GM21825 (cell line): ENCODE results near the gene ISOC2.
"Not testable (repeated sequence)": the region's sequence is repeated elsewhere in the genome, so short reads cannot be mapped to it uniquely, and the experiment has no call there.

Experiments used
- ATAC-seq: cut with Tn5 transposase; IDR thresholded peaks from one replicate; pipeline ENCODE4 v1.9.1; 2021; ENCODE audit warnings: mild to moderate bottlenecking, moderate library complexity; ENCODE audit not compliant: unreplicated experiment

ISOC2 gene

GRCh38 chr19:55443045-55443823 is 18.2 kb downstream of the ISOC2 start, which contains the start of gene SHISA7:
Gene SHISA7 (minus strand): TSS chr19:55443300. CDS start chr19:55442863, 437 bp downstream.
- ATAC-seq, result no peak

DNA sequence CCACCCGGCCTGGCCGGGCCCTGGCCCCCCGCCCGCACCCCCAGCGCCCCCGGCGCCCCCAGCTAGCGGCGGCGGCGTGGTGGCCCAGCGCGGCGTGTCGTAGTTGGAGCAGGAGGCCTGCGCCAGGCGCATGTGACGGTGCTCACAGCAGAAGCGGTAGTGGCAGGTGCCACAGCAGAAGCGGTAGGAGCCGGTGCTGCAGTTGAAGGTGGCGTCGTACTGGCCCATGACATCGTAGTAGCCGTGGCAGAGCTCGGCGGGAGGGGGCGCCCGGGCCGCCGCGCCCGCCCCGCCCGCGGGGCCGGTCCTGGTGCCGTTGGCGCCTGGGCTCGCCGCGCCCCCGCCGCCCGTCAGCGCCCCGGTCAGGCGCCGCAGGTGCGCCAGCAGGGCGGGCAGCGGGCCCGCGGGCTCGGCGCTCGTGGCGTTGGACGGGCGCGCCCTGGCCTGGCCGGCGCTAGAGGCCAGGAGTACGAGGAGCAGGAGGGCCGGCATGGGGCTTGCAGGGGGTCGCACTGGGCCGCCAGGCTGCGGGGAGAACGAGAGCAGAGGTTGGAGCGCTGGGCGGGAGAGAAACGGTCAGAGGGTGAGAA is 19.0 kb downstream of the ISOC2 start:
- ATAC-seq, result no peak

GRCh38 chr19:55441692-55442321 is 19.6 kb downstream of the ISOC2 start:
- ATAC-seq, result no peak

- ATAC-seq, result no peak
Measured at GRCh38 chr19:55441319-55441691, 20.1 kb downstream of the ISOC2 start.

DNA sequence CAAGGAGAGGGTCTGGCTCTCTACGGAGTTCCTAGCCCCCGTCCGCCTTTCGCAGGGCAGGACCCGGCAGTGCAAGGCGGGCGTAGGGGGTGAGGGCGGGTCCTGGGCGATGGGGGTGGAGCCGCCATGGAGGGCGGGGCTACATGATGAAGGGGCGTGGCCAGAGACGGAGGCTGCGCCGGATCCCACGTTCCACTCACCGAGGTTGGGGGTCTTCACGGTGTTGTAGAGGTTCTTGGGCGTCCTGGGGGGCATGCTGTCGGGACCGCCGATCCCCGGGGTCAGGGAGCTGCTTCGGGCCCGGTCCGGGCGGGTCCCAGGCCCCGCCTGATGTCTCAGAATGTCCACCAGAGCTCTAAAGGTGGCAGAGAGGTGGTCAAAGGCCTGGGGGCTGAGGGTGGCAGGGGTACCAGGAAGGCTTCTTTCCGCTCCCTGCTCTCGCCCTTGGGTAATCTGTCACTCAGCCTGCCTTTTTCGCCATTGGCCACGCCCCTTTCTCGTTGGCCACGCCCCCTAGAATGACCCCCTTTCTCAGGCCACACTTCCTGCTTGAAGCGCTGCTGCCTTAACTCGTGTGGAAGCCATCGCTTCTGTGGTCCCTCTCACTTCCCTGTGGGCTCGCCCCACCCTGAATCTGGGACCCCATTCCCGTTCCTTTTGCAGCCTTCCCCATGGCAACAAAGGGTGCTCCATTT is 20.9 kb downstream of the ISOC2 start:
- ATAC-seq, result no peak

GRCh38 chr19:55439052-55439451 is 22.4 kb downstream of the ISOC2 start:
- ATAC-seq, result no peak

- ATAC-seq, result no peak
Measured at GRCh38 chr19:55437410-55437809, 24.0 kb downstream of the ISOC2 start.

DNA sequence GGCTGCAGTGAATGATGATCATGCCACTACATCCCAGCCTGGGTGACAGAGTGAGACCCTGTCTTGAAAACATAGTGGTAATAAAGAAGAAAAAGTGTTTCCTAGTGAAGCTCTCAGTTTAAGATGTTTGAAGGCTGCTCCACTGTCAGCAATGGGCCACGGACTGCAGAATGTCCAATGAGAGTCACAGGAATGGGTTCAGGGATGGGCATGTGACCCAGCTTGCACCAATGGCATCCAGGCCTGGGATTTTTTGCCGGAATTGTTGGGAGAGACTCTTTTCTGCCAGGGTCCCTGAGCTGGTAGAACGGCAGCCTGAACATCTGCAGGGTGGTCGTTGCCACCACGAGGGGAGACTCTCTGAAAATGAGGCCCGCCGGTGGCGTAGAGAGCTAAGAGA is 24.6 kb downstream of the ISOC2 start:
- no peak for ATAC-seq

- no peak for ATAC-seq
Measured at GRCh38 chr19:55435020-55435419, 26.4 kb downstream of the ISOC2 start.

DNA sequence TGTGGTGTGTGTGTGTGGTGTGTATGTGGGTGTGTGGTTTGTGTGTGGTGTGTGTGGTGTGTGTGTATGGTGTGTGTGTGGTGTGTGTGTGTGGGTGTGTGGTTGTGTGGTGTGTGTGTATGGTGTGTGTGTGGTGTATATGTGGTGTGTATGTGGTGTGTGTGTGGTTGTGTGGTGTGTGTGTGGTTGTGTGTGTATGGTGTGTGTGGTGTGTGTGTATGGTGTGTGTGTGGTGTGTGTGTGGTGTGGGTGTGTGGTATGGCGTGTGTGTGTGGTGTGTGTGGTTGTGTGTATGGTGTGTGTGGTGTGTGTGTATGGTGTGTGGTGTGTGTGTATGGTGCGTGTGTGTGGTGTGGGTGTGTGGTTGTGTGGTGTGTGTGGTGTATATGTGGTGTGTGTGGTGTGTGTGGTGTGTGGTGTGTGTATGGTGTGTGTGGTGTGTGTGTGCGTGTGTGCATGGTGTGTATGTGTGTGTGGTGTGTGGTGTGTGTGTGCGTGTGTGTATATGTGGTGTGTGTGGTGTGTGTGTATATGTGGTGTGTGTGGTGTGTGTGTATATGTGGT is 27.0 kb downstream of the ISOC2 start:
- ATAC-seq, result no peak

DNA sequence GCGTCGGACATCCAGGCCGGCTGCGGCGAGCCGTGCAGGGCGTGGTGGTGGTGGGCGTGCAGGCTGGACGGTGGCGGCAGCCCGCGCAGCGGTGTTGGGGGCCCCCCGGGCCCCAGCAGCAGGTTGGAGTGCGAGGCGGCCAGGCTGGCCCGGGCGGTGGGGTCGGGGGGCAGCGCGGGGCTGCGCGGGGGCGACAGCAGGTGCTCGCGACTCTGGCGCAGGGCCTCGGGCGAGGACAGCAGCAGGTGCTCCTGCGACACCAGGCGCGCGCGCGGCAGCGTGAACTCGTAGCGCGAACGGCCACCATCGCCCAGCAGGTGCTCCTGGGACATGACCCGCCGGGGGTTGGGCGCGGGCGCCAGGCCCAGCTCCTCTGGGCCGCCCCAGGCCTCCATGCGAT is 28.1 kb downstream of the ISOC2 start:
- ATAC-seq, result no peak

DNA sequence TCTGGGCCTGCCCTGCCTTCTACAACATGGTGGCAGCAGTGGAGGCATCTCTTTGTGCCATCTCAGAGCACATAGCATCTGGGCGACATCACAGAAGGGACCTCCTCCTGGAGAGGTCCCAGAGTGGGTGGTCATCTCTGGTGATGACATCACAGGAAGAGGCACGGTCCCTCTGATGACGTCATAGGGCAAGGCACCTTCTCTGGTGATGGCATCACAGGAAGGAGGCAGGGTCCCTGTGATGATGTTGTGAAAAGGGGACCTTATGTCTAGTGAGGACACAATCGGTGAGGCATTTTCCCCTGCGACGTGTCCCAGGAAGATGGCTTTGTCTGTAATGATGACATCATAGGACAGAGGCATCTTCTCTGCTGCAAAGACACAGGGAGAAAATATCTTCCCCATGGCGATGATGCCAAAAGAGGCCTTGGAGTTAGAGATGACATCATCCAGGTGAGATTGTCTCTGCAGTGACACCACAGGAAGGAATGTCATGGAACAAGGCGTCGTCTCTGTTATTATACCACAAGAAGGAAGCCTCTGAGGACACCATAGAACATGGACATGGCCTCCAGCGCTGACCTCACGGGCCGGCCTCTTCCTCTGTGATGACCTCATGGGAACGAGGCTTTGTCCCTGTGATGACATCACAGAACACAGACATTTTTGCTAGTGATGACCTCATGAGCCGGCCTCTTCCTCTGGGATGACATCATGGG is 29.0 kb downstream of the ISOC2 start:
- ATAC-seq, result no peak

GRCh38 chr19:55431183-55431582 is 30.3 kb downstream of the ISOC2 start:
- no peak for ATAC-seq

GRCh38 chr19:55426042-55426441 is 35.4 kb downstream of the ISOC2 start:
- ATAC-seq, result no peak

GRCh38 chr19:55424518-55424917 is 36.9 kb downstream of the ISOC2 start:
- no peak for ATAC-seq

GRCh38 chr19:55423225-55424005 is 38.0 kb downstream of the ISOC2 start:
- ATAC-seq, result no peak

- ATAC-seq, result not testable (repeated sequence)
Measured at GRCh38 chr19:55421281-55421680, 40.2 kb downstream of the ISOC2 start.

- ATAC-seq, result no peak
Measured at GRCh38 chr19:55419624-55420236, 41.7 kb downstream of the ISOC2 start.

GRCh38 chr19:55419103-55419502 is 42.3 kb downstream of the ISOC2 start:
- no peak for ATAC-seq
